ENCODE measurements around the gene MACROD2. TPM values are rescaled to one million over a fixed set of nuclear protein-coding genes. Genes with fewer than 3 reads are reported as not detected.

Gene MACROD2
- total RNA-seq, 6 experiments from 2014 or later = 0.05 to 0.57 (median 0.11) TPM; not detected in 1

DNA sequence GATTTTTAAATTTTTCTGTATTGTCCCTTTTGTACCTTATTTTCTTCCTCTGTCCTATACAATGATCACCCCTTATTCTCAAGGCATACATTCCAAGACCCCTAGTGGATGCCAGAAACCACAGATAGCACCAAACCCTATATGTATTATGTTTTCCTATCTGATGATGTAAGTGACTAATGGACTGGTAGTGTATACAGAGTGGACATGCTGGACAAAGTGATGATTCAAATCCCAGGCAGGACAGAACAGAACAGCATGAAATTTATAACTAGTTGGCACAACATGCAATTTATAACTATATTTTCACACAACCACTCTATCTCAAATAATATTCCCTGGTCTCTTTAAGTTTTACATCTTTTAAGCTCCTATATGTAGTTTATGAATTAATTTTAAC, 547.7 kb downstream of the MACROD2 start:
- H3K4me3 Mint-ChIP-seq = no peak overlapping the region
- DNase-seq = no peak
- no peaks in the 10 kb centered on the region for H3K36me3 Mint-ChIP-seq (ENCODE audit: low read depth)
- H3K9me3 Mint-ChIP-seq = peaks cover 28% of the 10 kb centered on the region
- TF ChIP-seq, protein P1, sequence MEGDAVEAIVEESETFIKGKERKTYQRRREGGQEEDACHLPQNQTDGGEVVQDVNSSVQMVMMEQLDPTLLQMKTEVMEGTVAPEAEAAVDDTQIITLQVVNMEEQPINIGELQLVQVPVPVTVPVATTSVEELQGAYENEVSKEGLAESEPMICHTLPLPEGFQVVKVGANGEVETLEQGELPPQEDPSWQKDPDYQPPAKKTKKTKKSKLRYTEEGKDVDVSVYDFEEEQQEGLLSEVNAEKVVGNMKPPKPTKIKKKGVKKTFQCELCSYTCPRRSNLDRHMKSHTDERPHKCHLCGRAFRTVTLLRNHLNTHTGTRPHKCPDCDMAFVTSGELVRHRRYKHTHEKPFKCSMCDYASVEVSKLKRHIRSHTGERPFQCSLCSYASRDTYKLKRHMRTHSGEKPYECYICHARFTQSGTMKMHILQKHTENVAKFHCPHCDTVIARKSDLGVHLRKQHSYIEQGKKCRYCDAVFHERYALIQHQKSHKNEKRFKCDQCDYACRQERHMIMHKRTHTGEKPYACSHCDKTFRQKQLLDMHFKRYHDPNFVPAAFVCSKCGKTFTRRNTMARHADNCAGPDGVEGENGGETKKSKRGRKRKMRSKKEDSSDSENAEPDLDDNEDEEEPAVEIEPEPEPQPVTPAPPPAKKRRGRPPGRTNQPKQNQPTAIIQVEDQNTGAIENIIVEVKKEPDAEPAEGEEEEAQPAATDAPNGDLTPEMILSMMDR (IDR thresholded peaks at IDR 0.05) = no peak
- H3K27me3 Mint-ChIP-seq (ENCODE audit: insufficient read depth) = no peaks in the 10 kb centered on the region; the same call in 1 of the 2 replicates
- no peaks in the 10 kb centered on the region for H3K4me1 Mint-ChIP-seq (ENCODE audit: low read depth)
- no peak overlapping the region for H3K27ac Mint-ChIP-seq

DNA sequence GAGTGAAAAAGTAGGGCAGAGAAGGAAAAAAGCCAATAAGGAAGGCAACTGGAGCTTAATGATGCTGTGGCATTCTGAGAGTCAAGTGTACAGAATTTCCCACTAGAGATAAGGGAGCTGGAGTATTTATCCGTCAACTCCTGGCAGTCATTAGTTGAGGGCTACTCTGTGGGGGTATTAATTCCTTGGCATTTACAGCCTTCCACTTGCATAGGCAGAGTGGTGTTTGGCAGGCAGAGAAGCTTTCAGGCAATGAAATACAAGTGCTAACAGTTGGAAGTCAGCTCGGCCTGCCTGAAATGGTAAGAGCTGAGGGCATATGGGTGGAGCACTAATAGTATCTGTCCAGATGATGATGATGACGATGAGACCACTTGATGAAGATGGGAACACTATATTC, 549.4 kb downstream of the MACROD2 start:
- H3K27me3 Mint-ChIP-seq (ENCODE audit: insufficient read depth) = no peaks in the 10 kb centered on the region; the same call in 1 of the 2 replicates
- H3K4me1 Mint-ChIP-seq (ENCODE audit: low read depth) = no peaks in the 10 kb centered on the region
- H3K36me3 Mint-ChIP-seq (ENCODE audit: low read depth) = no peaks in the 10 kb centered on the region
- no peak overlapping the region for H3K4me3 Mint-ChIP-seq
- no peak for DNase-seq
- TF ChIP-seq, protein P1 (IDR thresholded peaks at IDR 0.05) = no peak
- no peak overlapping the region for H3K27ac Mint-ChIP-seq
- peaks cover 21% of the 10 kb centered on the region for H3K9me3 Mint-ChIP-seq

DNA sequence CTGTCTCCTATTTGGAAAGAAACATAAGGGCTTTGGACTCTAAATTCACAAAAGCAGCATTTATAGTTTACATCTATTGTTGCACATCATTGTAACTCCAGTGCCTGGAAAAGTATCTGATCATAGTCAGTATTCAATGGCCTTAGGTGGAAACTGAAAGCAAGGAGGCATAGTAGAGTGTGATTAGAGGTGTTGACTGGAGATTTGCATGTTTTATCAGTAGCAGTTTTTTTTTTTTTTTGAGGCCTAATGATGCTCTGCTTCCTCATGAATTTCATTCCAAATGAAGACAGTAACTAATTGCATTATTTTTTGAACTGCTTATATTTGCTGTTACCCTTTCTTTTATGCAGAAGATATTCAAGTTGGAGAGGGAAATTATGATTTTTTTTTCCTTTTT, 555.3 kb downstream of the MACROD2 start:
- Mint-ChIP-seq H3K36me3 (ENCODE audit: low read depth) (no peaks in the 10 kb centered on the region), H3K27ac (no peak overlapping the region), H3K9me3 (peaks cover 32% of the 10 kb centered on the region), H3K4me3 (no peak overlapping the region), H3K27me3 (ENCODE audit: insufficient read depth) (no peaks in the 10 kb centered on the region; the same call in 1 of the 2 replicates), H3K4me1 (ENCODE audit: low read depth) (no peaks in the 10 kb centered on the region)
- TF ChIP-seq, protein P1 (IDR thresholded peaks at IDR 0.05) = no peak
- no peak for DNase-seq

DNA sequence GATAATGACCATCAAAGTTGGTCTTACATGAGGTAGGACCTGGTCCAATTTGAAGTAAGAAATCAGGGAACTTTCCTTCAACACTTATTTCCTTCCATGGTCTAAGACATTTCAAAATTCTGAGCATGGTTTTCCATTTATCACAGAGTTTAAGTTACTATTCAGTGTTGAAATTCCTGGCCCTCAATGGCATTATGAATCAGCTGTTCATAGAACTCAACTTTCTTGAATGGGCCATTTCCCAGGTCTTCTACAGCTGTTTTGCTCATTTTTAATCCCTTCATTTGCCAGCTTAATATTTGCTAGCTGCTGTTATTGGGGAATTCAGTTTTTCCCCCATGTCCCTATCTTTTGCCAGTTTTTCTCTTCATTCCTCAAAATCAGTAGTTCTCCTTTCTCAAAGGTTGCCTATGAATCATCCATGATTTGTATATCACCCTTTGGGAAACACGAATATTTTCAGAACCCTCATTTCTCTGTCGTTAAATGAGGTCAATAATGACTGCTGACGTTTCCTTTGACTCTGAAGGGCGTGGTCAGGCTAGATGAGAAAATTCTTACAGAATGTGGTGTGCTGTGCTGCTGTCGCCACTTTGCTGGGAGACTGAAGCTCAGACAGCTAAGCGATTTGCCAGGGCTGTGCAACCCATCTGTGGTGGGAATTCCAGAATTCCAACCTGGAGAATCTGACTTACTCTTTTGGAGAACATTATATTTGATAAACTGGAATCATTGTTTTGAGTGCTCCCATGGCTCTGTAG, 558.6 kb downstream of the MACROD2 start:
- H3K4me3 Mint-ChIP-seq = no peak overlapping the region
- H3K27ac Mint-ChIP-seq = no peak overlapping the region
- no peaks in the 10 kb centered on the region for H3K36me3 Mint-ChIP-seq (ENCODE audit: low read depth)
- no peaks in the 10 kb centered on the region for H3K4me1 Mint-ChIP-seq (ENCODE audit: low read depth)
- H3K27me3 Mint-ChIP-seq (ENCODE audit: insufficient read depth) = no peaks in the 10 kb centered on the region
- DNase-seq = no peak
- peaks cover 23% of the 10 kb centered on the region for H3K9me3 Mint-ChIP-seq
- TF ChIP-seq, protein P1 (IDR thresholded peaks at IDR 0.05) = no peak

DNA sequence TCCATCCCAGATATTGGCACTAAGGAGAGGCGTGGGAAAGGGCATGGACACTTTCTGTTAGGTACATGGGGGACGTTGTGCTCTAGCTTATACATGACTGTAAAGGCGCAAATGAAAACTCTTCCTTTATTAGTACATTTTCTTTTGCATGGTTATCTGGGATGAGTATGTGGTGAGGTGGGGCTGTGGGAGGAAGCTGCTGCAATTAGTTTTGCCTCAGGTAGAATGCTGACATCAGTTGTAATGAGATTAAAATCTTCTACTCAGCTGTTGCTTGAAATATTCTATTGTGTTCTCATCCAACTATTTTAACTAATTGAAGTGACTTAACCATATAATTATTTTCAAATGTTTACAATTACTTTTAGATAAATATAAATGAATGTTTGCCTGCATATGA, 560.4 kb downstream of the MACROD2 start:
- H3K27me3 Mint-ChIP-seq (ENCODE audit: insufficient read depth) = no peaks in the 10 kb centered on the region
- no peaks in the 10 kb centered on the region for H3K4me1 Mint-ChIP-seq (ENCODE audit: low read depth)
- H3K4me3 Mint-ChIP-seq = no peak overlapping the region
- TF ChIP-seq, protein P1 (IDR thresholded peaks at IDR 0.05) = no peak
- H3K36me3 Mint-ChIP-seq (ENCODE audit: low read depth) = no peaks in the 10 kb centered on the region
- DNase-seq = no peak
- peaks cover 14% of the 10 kb centered on the region for H3K9me3 Mint-ChIP-seq
- H3K27ac Mint-ChIP-seq = no peak overlapping the region
